Caco-2 (cell line): Measurements from ENCODE around the gene LRRC2. TPM values are rescaled to one million over a fixed set of nuclear protein-coding genes. Genes with fewer than 3 reads are reported as not detected.

Experiments used
- BruUV-seq: library from RNA; stranded (reverse); fragments of 400-500 nt; replicated peaks from 2 replicates; lab custom pipeline; 2021; lab: Mats Ljungman, UMichigan
- CTCF ChIA-PET: fragments of 300-600 bp; sonication (Branson Sonifier 250); formaldehyde crosslinking; loops from one replicate; lab custom pipeline; 2022; ENCODE audit warnings: antibody characterized with exemption; lab: Charles Lee
- POLR2A ChIA-PET: fragments of 300-600 bp; sonication (Branson Sonifier 250); formaldehyde crosslinking; loops from one replicate; lab custom pipeline; 2022; ENCODE audit warnings: antibody characterized with exemption; lab: Charles Lee
- DNase-seq, 2 experiments: peaks; one replicate each; pipeline versions ENCODE4 v3.0.0 to v3.0.0-alpha.2; 2020 to 2022
- H3K27me3 ChIP-seq: replicated peaks from 2 replicates; pipeline ENCODE4 v1.6.0; 2011; ENCODE audit warnings: low read length; ENCODE audit not compliant: control insufficient read depth, insufficient read depth
- H3K36me3 ChIP-seq: 2 replicates; pipeline ENCODE4 v1.5.1; 2011; ENCODE audit warnings: low read length; ENCODE audit not compliant: control insufficient read depth, insufficient read depth
- H3K4me1 ChIP-seq: fragments of 250-450 bp; sonication (Bioruptor Pico); 2 replicates; pipeline ENCODE4 v1.5.1; 2020; ENCODE audit warnings: mild to moderate bottlenecking
- H3K4me3 ChIP-seq: 2 replicates; pipeline ENCODE4 v1.5.1; 2011; ENCODE audit warnings: low read depth, mild to moderate bottlenecking, control low read depth, low read length
- H3K9me3 ChIP-seq: fragments of 250-450 bp; sonication (Bioruptor Pico); 2 replicates; pipeline ENCODE4 v1.5.1; 2020; ENCODE audit warnings: mild to moderate bottlenecking, moderate library complexity
- H3K27ac Mint-ChIP-seq: one replicate; pipeline ENCODE4 v1.8.0; 2022; ENCODE audit warnings: mixed read lengths; ENCODE audit not compliant: unreplicated experiment
- H3K27me3 Mint-ChIP-seq: one replicate; pipeline ENCODE4 v1.8.0; 2022; ENCODE audit warnings: mixed read lengths; ENCODE audit not compliant: insufficient read depth, unreplicated experiment
- H3K36me3 Mint-ChIP-seq: one replicate; pipeline ENCODE4 v1.8.0; 2022; ENCODE audit warnings: mild to moderate bottlenecking, mixed read lengths; ENCODE audit not compliant: insufficient read depth, unreplicated experiment
- H3K4me1 Mint-ChIP-seq: one replicate; pipeline ENCODE4 v1.8.0; 2022; ENCODE audit warnings: low read depth, mixed read lengths; ENCODE audit not compliant: unreplicated experiment
- H3K4me3 Mint-ChIP-seq: one replicate; pipeline ENCODE4 v1.8.0; 2022; ENCODE audit warnings: mild to moderate bottlenecking, moderate library complexity, mixed read lengths; ENCODE audit not compliant: unreplicated experiment
- H3K9me3 Mint-ChIP-seq: one replicate; pipeline ENCODE4 v1.8.0; 2022; ENCODE audit warnings: mixed read lengths; ENCODE audit not compliant: unreplicated experiment
- intact Hi-C: fragments of 100-400 bp; cut with micrococcal nuclease; formaldehyde crosslinking; loops from one replicate; pipeline ENCODE4 v1.10.0; 2022; ENCODE audit not compliant: unreplicated experiment
- total RNA-seq: library from RNA; stranded (reverse); gene quantifications from 2 replicates; pipeline ENCODE4 v1.2.3, GENCODE V29; 2022
- TF ChIP-seq, protein P1 (sequence below), 2 experiments: fragments of 200-600 bp in 1 of 2; IDR thresholded peaks; 1 replicate in 1 of 2; 2 replicates in 1 of 2; pipeline versions ENCODE4 v1.5.1 to v1.8.0; 2011 to 2022; ENCODE audit warnings: antibody characterized with exemption in 1 of 2, control low read depth in 1 of 2, inconsistent platforms in 1 of 2, low read depth in 1 of 2, low read length in 1 of 2, mild to moderate bottlenecking in 1 of 2, moderate library complexity in 1 of 2; ENCODE audit not compliant: insufficient read depth in 1 of 2, severe bottlenecking in 1 of 2, unreplicated experiment in 1 of 2

LRRC2 gene
- total RNA-seq, 1 experiment from 2014 or later = 0.27 TPM

- TF ChIP-seq, protein P1, sequence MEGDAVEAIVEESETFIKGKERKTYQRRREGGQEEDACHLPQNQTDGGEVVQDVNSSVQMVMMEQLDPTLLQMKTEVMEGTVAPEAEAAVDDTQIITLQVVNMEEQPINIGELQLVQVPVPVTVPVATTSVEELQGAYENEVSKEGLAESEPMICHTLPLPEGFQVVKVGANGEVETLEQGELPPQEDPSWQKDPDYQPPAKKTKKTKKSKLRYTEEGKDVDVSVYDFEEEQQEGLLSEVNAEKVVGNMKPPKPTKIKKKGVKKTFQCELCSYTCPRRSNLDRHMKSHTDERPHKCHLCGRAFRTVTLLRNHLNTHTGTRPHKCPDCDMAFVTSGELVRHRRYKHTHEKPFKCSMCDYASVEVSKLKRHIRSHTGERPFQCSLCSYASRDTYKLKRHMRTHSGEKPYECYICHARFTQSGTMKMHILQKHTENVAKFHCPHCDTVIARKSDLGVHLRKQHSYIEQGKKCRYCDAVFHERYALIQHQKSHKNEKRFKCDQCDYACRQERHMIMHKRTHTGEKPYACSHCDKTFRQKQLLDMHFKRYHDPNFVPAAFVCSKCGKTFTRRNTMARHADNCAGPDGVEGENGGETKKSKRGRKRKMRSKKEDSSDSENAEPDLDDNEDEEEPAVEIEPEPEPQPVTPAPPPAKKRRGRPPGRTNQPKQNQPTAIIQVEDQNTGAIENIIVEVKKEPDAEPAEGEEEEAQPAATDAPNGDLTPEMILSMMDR (IDR thresholded peaks at IDR 0.05; ENCODE audit: insufficient read depth in 1 of 2, low read depth in 1 of 2, low read length in 1 of 2, severe bottlenecking in 1 of 2, unreplicated experiment in 1 of 2) = no peak
- POLR2A ChIA-PET = no interaction called here
- H3K9me3 Mint-ChIP-seq = no peaks in the 10 kb centered on the region
- Histone ChIP-seq H3K4me1 (no peaks in the 10 kb centered on the region), H3K27me3 (no peaks in the 10 kb centered on the region), H3K4me3 (no peak overlapping the region), H3K9me3 (no peaks in the 10 kb centered on the region), H3K36me3 (no peaks in the 10 kb centered on the region)
- intact Hi-C loops = no loop called here
- H3K4me3 Mint-ChIP-seq = no peak overlapping the region
- no TSS peak for BruUV-seq
- no peaks in the 10 kb centered on the region for H3K4me1 Mint-ChIP-seq
- DNase-seq = no peak
- CTCF ChIA-PET = no interaction called here
- no peak overlapping the region for H3K27ac Mint-ChIP-seq
- no peaks in the 10 kb centered on the region for H3K27me3 Mint-ChIP-seq
- H3K36me3 Mint-ChIP-seq = no peaks in the 10 kb centered on the region
Measured at GRCh38 chr3:46603446-46604046, 37.4 kb upstream of the LRRC2 start.

DNA sequence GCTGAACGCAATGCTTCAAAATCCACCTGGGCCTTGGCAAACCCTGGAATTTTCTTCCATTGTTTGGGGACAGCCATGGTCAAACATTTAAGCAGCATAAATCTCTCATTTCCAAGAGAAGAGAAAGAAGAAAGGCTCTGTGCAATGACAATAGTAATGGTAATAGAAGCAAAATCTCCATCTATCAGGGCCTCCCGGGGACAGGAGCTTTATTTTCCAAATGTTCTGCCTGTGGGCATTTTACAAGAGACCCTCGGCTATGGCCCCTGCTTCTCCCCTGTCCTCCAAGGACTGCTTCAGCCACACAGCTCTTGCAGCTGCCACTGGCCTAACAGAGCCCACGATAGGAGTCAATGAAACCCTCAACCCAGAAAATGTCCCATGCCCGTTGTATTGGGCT, 33.5 kb upstream of the LRRC2 start:
- no peak overlapping the region for H3K4me3 Mint-ChIP-seq
- no peaks in the 10 kb centered on the region for H3K9me3 ChIP-seq
- BruUV-seq = no TSS peak
- no peaks in the 10 kb centered on the region for H3K27me3 Mint-ChIP-seq
- intact Hi-C loops = loop anchor here (10.0 kb wide), 1 partner anchor 295 kb away; no protein-coding TSS in a partner anchor
- DNase-seq = no peak
- H3K4me1 ChIP-seq = no peaks in the 10 kb centered on the region
- H3K4me1 Mint-ChIP-seq = no peaks in the 10 kb centered on the region
- ChIA-PET CTCF (interaction anchor here (1.1 kb wide), 1 partner anchor 111 kb away, joined by 4 read pairs; no protein-coding TSS in a partner anchor), POLR2A (no interaction called here)
- no peaks in the 10 kb centered on the region for H3K9me3 Mint-ChIP-seq
- H3K4me3 ChIP-seq = no peak overlapping the region
- no peaks in the 10 kb centered on the region for H3K27me3 ChIP-seq
- H3K36me3 ChIP-seq = no peaks in the 10 kb centered on the region
- TF ChIP-seq, protein P1 (IDR thresholded peaks at IDR 0.05; ENCODE audit: insufficient read depth in 1 of 2, low read depth in 1 of 2, low read length in 1 of 2, severe bottlenecking in 1 of 2, unreplicated experiment in 1 of 2) = no peak
- no peak overlapping the region for H3K27ac Mint-ChIP-seq
- H3K36me3 Mint-ChIP-seq = no peaks in the 10 kb centered on the region

DNA sequence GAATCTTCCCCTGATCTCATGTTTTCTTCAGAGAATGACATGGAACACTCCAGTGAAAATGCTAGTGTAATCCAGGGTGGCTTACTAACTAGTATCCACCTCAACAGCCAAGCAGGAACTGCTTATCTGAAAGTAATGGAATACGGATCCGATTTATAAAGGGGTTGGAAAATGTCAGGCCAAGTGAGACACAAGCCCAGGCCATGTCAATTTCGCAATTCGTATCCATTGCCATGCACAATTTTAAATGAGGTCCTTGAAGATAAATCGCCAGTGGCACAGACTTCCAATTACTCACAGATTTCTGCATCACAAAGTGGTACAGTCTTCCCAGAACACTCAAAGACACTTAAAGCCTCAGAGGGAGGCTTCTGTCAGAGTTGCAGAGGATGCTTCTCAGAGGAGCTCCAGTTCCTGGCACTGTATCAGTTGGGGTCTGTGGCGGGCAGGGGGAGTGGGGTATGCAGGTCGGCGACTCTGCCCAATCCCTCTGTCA, 29.8 kb upstream of the LRRC2 start:
- ChIA-PET POLR2A (no interaction called here), CTCF (no interaction called here)
- intact Hi-C loops = loop anchor here (10.0 kb wide), 1 partner anchor 299 kb away; no protein-coding TSS in a partner anchor
- Histone ChIP-seq H3K4me3 (no peak overlapping the region), H3K27me3 (no peaks in the 10 kb centered on the region), H3K4me1 (no peaks in the 10 kb centered on the region), H3K36me3 (no peaks in the 10 kb centered on the region), H3K9me3 (no peaks in the 10 kb centered on the region)
- Mint-ChIP-seq H3K36me3 (no peaks in the 10 kb centered on the region), H3K27ac (no peak overlapping the region), H3K27me3 (no peaks in the 10 kb centered on the region), H3K4me3 (no peak overlapping the region), H3K9me3 (no peaks in the 10 kb centered on the region), H3K4me1 (no peaks in the 10 kb centered on the region)
- BruUV-seq = no TSS peak
- no peak for DNase-seq
- TF ChIP-seq, protein P1 (IDR thresholded peaks at IDR 0.05; ENCODE audit: insufficient read depth in 1 of 2, low read depth in 1 of 2, low read length in 1 of 2, severe bottlenecking in 1 of 2, unreplicated experiment in 1 of 2) = no peak
